ENCODE data around the gene DMC1. TPM values are rescaled to one million over a fixed set of nuclear protein-coding genes. Genes with fewer than 3 reads are reported as not detected.
A peak's percentile ranks its signal among the peaks of the same experiment; 100 is the strongest.

Gene DMC1
- total RNA-seq, 1 donor from 2014 or later, result 11.7 TPM

GRCh38 chr22:38549101-38549894, 20.7 kb downstream of the DMC1 start:
- Mint-ChIP-seq H3K27me3 (ENCODE audit: insufficient read depth) (no peaks in the 10 kb centered on the region), H3K9me3 (peaks cover 2% of the 10 kb centered on the region), H3K27ac (no peak overlapping the region), H3K4me1 (ENCODE audit: low read depth) (no peaks in the 10 kb centered on the region), H3K4me3 (no peak overlapping the region), H3K36me3 (ENCODE audit: low read depth) (peaks cover 9% of the 10 kb centered on the region)
- intact Hi-C loops (cut with micrococcal nuclease), result no loop called here
- DNase-seq (ENCODE audit: low spot score), result no peak

- peaks cover 18% of the 10 kb centered on the region for H3K36me3 Mint-ChIP-seq (ENCODE audit: low read depth)
- H3K9me3 Mint-ChIP-seq, result peaks cover 16% of the 10 kb centered on the region
- H3K4me3 Mint-ChIP-seq, result no peak overlapping the region
- intact Hi-C loops (cut with micrococcal nuclease), result no loop called here
- H3K27me3 Mint-ChIP-seq (ENCODE audit: insufficient read depth), result no peaks in the 10 kb centered on the region
- no peak overlapping the region for H3K27ac Mint-ChIP-seq
- no peaks in the 10 kb centered on the region for H3K4me1 Mint-ChIP-seq (ENCODE audit: low read depth)
- no peak for DNase-seq (ENCODE audit: low spot score)
Observed at GRCh38 chr22:38540701-38541100, 29.3 kb downstream of the DMC1 start.

- intact Hi-C loops (cut with micrococcal nuclease), result no loop called here
- H3K4me3 Mint-ChIP-seq, result peak overlapping the region; percentile 52
- DNase-seq (ENCODE audit: low spot score), result no peak
- no peaks in the 10 kb centered on the region for H3K27me3 Mint-ChIP-seq (ENCODE audit: insufficient read depth)
- H3K9me3 Mint-ChIP-seq, result no peaks in the 10 kb centered on the region
- peaks cover 6% of the 10 kb centered on the region for H3K4me1 Mint-ChIP-seq (ENCODE audit: low read depth)
- H3K36me3 Mint-ChIP-seq (ENCODE audit: low read depth), result peaks cover 4% of the 10 kb centered on the region
- H3K27ac Mint-ChIP-seq, result peak overlapping the region; percentile 87
Observed at GRCh38 chr22:38531251-38531938, 38.6 kb downstream of the DMC1 start.

GRCh38 chr22:38524429-38524828, 45.6 kb downstream of the DMC1 start:
- H3K9me3 Mint-ChIP-seq, result no peaks in the 10 kb centered on the region
- no peaks in the 10 kb centered on the region for H3K36me3 Mint-ChIP-seq (ENCODE audit: low read depth)
- intact Hi-C loops (cut with micrococcal nuclease), result no loop called here
- no peak overlapping the region for H3K4me3 Mint-ChIP-seq
- H3K27me3 Mint-ChIP-seq (ENCODE audit: insufficient read depth), result no peaks in the 10 kb centered on the region
- no peaks in the 10 kb centered on the region for H3K4me1 Mint-ChIP-seq (ENCODE audit: low read depth)
- no peak overlapping the region for H3K27ac Mint-ChIP-seq
- no peak for DNase-seq (ENCODE audit: low spot score)

- Mint-ChIP-seq H3K27me3 (ENCODE audit: insufficient read depth) (no peaks in the 10 kb centered on the region), H3K36me3 (ENCODE audit: low read depth) (no peaks in the 10 kb centered on the region), H3K27ac (no peak overlapping the region), H3K4me1 (ENCODE audit: low read depth) (no peaks in the 10 kb centered on the region), H3K4me3 (no peak overlapping the region), H3K9me3 (no peaks in the 10 kb centered on the region)
- no peak for DNase-seq (ENCODE audit: low spot score)
- intact Hi-C loops (cut with micrococcal nuclease), result no loop called here
Observed at GRCh38 chr22:38523479-38523878, 46.5 kb downstream of the DMC1 start.

- Mint-ChIP-seq H3K4me1 (ENCODE audit: low read depth) (no peaks in the 10 kb centered on the region), H3K9me3 (no peaks in the 10 kb centered on the region), H3K27me3 (ENCODE audit: insufficient read depth) (no peaks in the 10 kb centered on the region), H3K4me3 (no peak overlapping the region), H3K27ac (no peak overlapping the region), H3K36me3 (ENCODE audit: low read depth) (no peaks in the 10 kb centered on the region)
- intact Hi-C loops (cut with micrococcal nuclease), result no loop called here
- no peak for DNase-seq (ENCODE audit: low spot score)
Observed at GRCh38 chr22:38523029-38523428, 47.0 kb downstream of the DMC1 start.

- H3K4me3 Mint-ChIP-seq, result no peak overlapping the region
- H3K9me3 Mint-ChIP-seq, result no peaks in the 10 kb centered on the region
- no peaks in the 10 kb centered on the region for H3K4me1 Mint-ChIP-seq (ENCODE audit: low read depth)
- intact Hi-C loops (cut with micrococcal nuclease), result no loop called here
- no peak for DNase-seq (ENCODE audit: low spot score)
- no peak overlapping the region for H3K27ac Mint-ChIP-seq
- no peaks in the 10 kb centered on the region for H3K27me3 Mint-ChIP-seq (ENCODE audit: insufficient read depth)
- no peaks in the 10 kb centered on the region for H3K36me3 Mint-ChIP-seq (ENCODE audit: low read depth)
Observed at GRCh38 chr22:38519453-38520250, 50.3 kb downstream of the DMC1 start.

GRCh38 chr22:38518620-38519019, 51.4 kb downstream of the DMC1 start:
- intact Hi-C loops (cut with micrococcal nuclease), result no loop called here
- Mint-ChIP-seq H3K9me3 (no peaks in the 10 kb centered on the region), H3K27me3 (ENCODE audit: insufficient read depth) (no peaks in the 10 kb centered on the region), H3K4me3 (no peak overlapping the region), H3K27ac (no peak overlapping the region), H3K36me3 (ENCODE audit: low read depth) (no peaks in the 10 kb centered on the region), H3K4me1 (ENCODE audit: low read depth) (no peaks in the 10 kb centered on the region)
- DNase-seq (ENCODE audit: low spot score), result no peak

- no peaks in the 10 kb centered on the region for H3K4me1 Mint-ChIP-seq (ENCODE audit: low read depth)
- H3K4me3 Mint-ChIP-seq, result no peak overlapping the region
- no peak overlapping the region for H3K27ac Mint-ChIP-seq
- DNase-seq (ENCODE audit: low spot score), result peak; percentile 38
- H3K36me3 Mint-ChIP-seq (ENCODE audit: low read depth), result peaks cover 5% of the 10 kb centered on the region
- no peaks in the 10 kb centered on the region for H3K27me3 Mint-ChIP-seq (ENCODE audit: insufficient read depth)
- peaks cover 3% of the 10 kb centered on the region for H3K9me3 Mint-ChIP-seq
- intact Hi-C loops (cut with micrococcal nuclease), result loop anchor here (1.0 kb wide), 1 partner anchor 461 kb away; no protein-coding TSS in a partner anchor
Observed at GRCh38 chr22:38513063-38513462, 56.9 kb downstream of the DMC1 start.

- no peak for DNase-seq (ENCODE audit: low spot score)
- Mint-ChIP-seq H3K27me3 (ENCODE audit: insufficient read depth) (no peaks in the 10 kb centered on the region), H3K9me3 (peaks cover 7% of the 10 kb centered on the region), H3K27ac (no peak overlapping the region), H3K4me1 (ENCODE audit: low read depth) (peaks cover 6% of the 10 kb centered on the region), H3K4me3 (no peak overlapping the region), H3K36me3 (ENCODE audit: low read depth) (peaks cover 13% of the 10 kb centered on the region)
- intact Hi-C loops (cut with micrococcal nuclease), result no loop called here
Observed at GRCh38 chr22:38510416-38510970, 59.5 kb downstream of the DMC1 start.

- Mint-ChIP-seq H3K4me3 (peak within 1 kb of the TSS; percentile 99), H3K9me3 (peaks cover 7% of the 10 kb centered on the region), H3K36me3 (ENCODE audit: low read depth) (peaks cover 49% of the 10 kb centered on the region), H3K27me3 (ENCODE audit: insufficient read depth) (no peaks in the 10 kb centered on the region), H3K4me1 (ENCODE audit: low read depth) (peaks cover 42% of the 10 kb centered on the region), H3K27ac (peak within 1 kb of the TSS; percentile 98)
- intact Hi-C loops (cut with micrococcal nuclease), result loop anchor here (1.0 to 5.0 kb wide), 12 partner anchors 26 to 325 kb away; partner anchors contain the start of genes CBY1, CSNK1E, DMC1 and DNAL4
- DNase-seq (ENCODE audit: low spot score), result peak; percentile 93
Observed at GRCh38 chr22:38506118-38506962, 63.6 kb downstream of the DMC1 start, which contains the start of gene DDX17. DDX17 (minus strand) TSS chr22:38506311.

Measured in activated T-helper 1 cell treated with anti-CD3 and anti-CD28 coated beads, Interleukin-12 subunit alpha, Interleukin-12 subunit beta, Interleukin-2, Interleukin-4 antibody, amounts not matched to agents 30 ng/mL and 10 ng/mL and 1 ng/mL, durations not matched to agents 14 hours and 24 hours and 36 hours (primary cell).